Panc1 (cell line): Measurements from ENCODE around the gene CUL9. TPM values are rescaled to one million over a fixed set of nuclear protein-coding genes. Genes with fewer than 3 reads are reported as not detected.

Source experiments
- ATAC-seq: fragments of 200-7000 bp; cut with Tn5 transposase; 2 replicates; pipeline ENCODE4 v1.9.1; 2020; ENCODE audit warnings: mild to moderate bottlenecking, moderate library complexity
- BruUV-seq: library from RNA; stranded (reverse); fragments of 400-500 nt; replicated peaks from 2 replicates; lab custom pipeline; 2021; lab: Mats Ljungman, UMichigan
- CTCF ChIA-PET: fragments of 300-600 bp; sonication (Branson Sonifier 250); formaldehyde crosslinking; loops from one replicate; lab custom pipeline; 2022; ENCODE audit warnings: antibody characterized with exemption; lab: Charles Lee
- POLR2A ChIA-PET: fragments of 300-600 bp; sonication (Branson Sonifier 250); formaldehyde crosslinking; loops from one replicate; lab custom pipeline; 2022; ENCODE audit warnings: antibody characterized with exemption; lab: Charles Lee
- DNase-seq: peaks from one replicate; pipeline ENCODE4 v3.0.0-alpha.2; 2010; ENCODE audit warnings: low read depth, low spot score
- H3K27ac ChIP-seq: 2 replicates; pipeline ENCODE4 v1.5.1; 2011; ENCODE audit warnings: mild to moderate bottlenecking, low read length, inconsistent platforms
- H3K27me3 ChIP-seq: fragments of 200-500 bp; sonication (Bioruptor generic); 2 replicates; pipeline ENCODE4 v1.6.0; 2014; ENCODE audit warnings: low read length, inconsistent platforms; ENCODE audit not compliant: control insufficient read depth, insufficient read depth
- H3K36me3 ChIP-seq: fragments of 200-500 bp; sonication (Bioruptor generic); 2 replicates; pipeline ENCODE4 v1.5.1; 2014; ENCODE audit warnings: inconsistent platforms, mild to moderate bottlenecking, low read length, moderate library complexity; ENCODE audit not compliant: control insufficient read depth, insufficient read depth
- H3K4me1 ChIP-seq: 2 replicates; pipeline ENCODE4 v1.5.1; 2011; ENCODE audit warnings: inconsistent platforms, mild to moderate bottlenecking, low read length, moderate library complexity; ENCODE audit not compliant: control insufficient read depth, insufficient read depth
- H3K4me3 ChIP-seq, 2 experiments: 2 replicates each; pipeline ENCODE4 v1.5.1; 2011 to 2012; ENCODE audit warnings: low read depth in 2 of 2, low read length in 2 of 2, mild to moderate bottlenecking in 2 of 2, inconsistent platforms in 1 of 2, moderate library complexity in 1 of 2
- H3K9me3 ChIP-seq: fragments of 200-500 bp; sonication (Bioruptor generic); 2 replicates; pipeline ENCODE4 v1.5.1; 2014; ENCODE audit warnings: low read depth, mild to moderate bottlenecking, inconsistent platforms, low read length, moderate library complexity; ENCODE audit not compliant: control insufficient read depth, insufficient read depth
- POLR2AphosphoS5 ChIP-seq: IDR thresholded peaks from 2 replicates; pipeline ENCODE4 v1.6.1; 2012; ENCODE audit warnings: mild to moderate bottlenecking, low read depth, low read length, moderate library complexity
- SIN3A ChIP-seq: IDR thresholded peaks from 2 replicates; pipeline ENCODE4 v1.6.1; 2012; ENCODE audit warnings: low read depth, mild to moderate bottlenecking, low read length, moderate library complexity, borderline replicate concordance; ENCODE audit not compliant: insufficient read depth
- TCF7L2 ChIP-seq: IDR thresholded peaks from 2 replicates; pipeline ENCODE4 v1.6.1; 2011; ENCODE audit warnings: mild to moderate bottlenecking, low read depth, low read length, inconsistent platforms
- in situ Hi-C: cut with HindIII; loops from 2 replicates; pipeline ENCODE4 v1.10.0; 2016; ENCODE audit warnings: low sequenced_read_pairs, low pct_unique_long_range_greater_than_20kb
- intact Hi-C: fragments of 100-400 bp; cut with micrococcal nuclease; formaldehyde crosslinking; loops from one replicate; pipeline ENCODE4 v1.10.0; 2022; ENCODE audit not compliant: unreplicated experiment
- total RNA-seq: library from RNA; stranded (reverse); gene quantifications from one replicate; pipeline ENCODE4 v1.2.1, GENCODE V29; 2021; ENCODE audit not compliant: unreplicated experiment
- TF ChIP-seq, protein P1 (sequence below): fragments of 450-650 bp; IDR thresholded peaks from 2 replicates; pipeline ENCODE4 v1.5.1; 2017; ENCODE audit warnings: mild to moderate bottlenecking
- TF ChIP-seq, protein P2 (sequence below), 2 experiments: IDR thresholded peaks; 2 replicates each; pipeline ENCODE4 v1.6.1; 2011 to 2012; ENCODE audit warnings: low read depth in 2 of 2, control low read depth in 1 of 2, low read length in 1 of 2, mild to moderate bottlenecking in 1 of 2, moderate library complexity in 1 of 2; ENCODE audit not compliant: insufficient read depth in 1 of 2

Gene CUL9
- total RNA-seq, 1 experiment from 2014 or later: 54.3 TPM

DNA sequence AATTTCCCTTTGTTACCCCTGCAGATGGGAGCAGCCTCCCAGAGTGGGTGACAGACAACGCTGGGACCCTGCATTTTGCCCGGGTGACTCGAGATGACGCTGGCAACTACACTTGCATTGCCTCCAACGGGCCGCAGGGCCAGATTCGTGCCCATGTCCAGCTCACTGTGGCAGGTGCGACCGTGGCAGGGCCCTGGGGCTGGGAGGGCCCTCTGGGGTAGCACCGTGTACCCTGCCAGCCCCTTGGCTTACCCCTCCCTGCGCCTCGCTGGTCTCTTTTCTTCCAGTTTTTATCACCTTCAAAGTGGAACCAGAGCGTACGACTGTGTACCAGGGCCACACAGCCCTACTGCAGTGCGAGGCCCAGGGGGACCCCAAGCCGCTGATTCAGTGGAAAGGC lies 40.4 kb upstream of the CUL9 start:
- intact Hi-C loops (loop anchor here (5.0 to 10.0 kb wide), 3 partner anchors 64 to 397 kb away; partner anchors contain the start of genes PTK7 and TBCC), in situ Hi-C loops (no loop called here)
- H3K4me1 ChIP-seq: peaks cover 17% of the 10 kb centered on the region
- TF ChIP-seq, protein P1, sequence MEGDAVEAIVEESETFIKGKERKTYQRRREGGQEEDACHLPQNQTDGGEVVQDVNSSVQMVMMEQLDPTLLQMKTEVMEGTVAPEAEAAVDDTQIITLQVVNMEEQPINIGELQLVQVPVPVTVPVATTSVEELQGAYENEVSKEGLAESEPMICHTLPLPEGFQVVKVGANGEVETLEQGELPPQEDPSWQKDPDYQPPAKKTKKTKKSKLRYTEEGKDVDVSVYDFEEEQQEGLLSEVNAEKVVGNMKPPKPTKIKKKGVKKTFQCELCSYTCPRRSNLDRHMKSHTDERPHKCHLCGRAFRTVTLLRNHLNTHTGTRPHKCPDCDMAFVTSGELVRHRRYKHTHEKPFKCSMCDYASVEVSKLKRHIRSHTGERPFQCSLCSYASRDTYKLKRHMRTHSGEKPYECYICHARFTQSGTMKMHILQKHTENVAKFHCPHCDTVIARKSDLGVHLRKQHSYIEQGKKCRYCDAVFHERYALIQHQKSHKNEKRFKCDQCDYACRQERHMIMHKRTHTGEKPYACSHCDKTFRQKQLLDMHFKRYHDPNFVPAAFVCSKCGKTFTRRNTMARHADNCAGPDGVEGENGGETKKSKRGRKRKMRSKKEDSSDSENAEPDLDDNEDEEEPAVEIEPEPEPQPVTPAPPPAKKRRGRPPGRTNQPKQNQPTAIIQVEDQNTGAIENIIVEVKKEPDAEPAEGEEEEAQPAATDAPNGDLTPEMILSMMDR: no peak
- TF ChIP-seq TCF7L2 (no peak), SIN3A (no peak), POLR2AphosphoS5 (no peak)
- TF ChIP-seq, protein P2, sequence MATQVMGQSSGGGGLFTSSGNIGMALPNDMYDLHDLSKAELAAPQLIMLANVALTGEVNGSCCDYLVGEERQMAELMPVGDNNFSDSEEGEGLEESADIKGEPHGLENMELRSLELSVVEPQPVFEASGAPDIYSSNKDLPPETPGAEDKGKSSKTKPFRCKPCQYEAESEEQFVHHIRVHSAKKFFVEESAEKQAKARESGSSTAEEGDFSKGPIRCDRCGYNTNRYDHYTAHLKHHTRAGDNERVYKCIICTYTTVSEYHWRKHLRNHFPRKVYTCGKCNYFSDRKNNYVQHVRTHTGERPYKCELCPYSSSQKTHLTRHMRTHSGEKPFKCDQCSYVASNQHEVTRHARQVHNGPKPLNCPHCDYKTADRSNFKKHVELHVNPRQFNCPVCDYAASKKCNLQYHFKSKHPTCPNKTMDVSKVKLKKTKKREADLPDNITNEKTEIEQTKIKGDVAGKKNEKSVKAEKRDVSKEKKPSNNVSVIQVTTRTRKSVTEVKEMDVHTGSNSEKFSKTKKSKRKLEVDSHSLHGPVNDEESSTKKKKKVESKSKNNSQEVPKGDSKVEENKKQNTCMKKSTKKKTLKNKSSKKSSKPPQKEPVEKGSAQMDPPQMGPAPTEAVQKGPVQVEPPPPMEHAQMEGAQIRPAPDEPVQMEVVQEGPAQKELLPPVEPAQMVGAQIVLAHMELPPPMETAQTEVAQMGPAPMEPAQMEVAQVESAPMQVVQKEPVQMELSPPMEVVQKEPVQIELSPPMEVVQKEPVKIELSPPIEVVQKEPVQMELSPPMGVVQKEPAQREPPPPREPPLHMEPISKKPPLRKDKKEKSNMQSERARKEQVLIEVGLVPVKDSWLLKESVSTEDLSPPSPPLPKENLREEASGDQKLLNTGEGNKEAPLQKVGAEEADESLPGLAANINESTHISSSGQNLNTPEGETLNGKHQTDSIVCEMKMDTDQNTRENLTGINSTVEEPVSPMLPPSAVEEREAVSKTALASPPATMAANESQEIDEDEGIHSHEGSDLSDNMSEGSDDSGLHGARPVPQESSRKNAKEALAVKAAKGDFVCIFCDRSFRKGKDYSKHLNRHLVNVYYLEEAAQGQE (IDR thresholded peaks at IDR 0.05; ENCODE audit: insufficient read depth in 1 of 2, low read depth in 2 of 2, low read length in 1 of 2): no peak
- POLR2A ChIA-PET: interaction anchor here (0.5 kb wide), 1 partner anchor 212 kb away, joined by 7 read pairs; the partner anchor contains the start of gene CNPY3
- H3K4me3 ChIP-seq: no peak overlapping the region
- no peaks in the 10 kb centered on the region for H3K27me3 ChIP-seq
- ATAC-seq (no peak), DNase-seq (no peak)
- CTCF ChIA-PET: no interaction called here
- H3K36me3 ChIP-seq: no peaks in the 10 kb centered on the region
- TSS peak; percentile 19 for BruUV-seq
- H3K27ac ChIP-seq: no peak overlapping the region
- no peaks in the 10 kb centered on the region for H3K9me3 ChIP-seq

DNA sequence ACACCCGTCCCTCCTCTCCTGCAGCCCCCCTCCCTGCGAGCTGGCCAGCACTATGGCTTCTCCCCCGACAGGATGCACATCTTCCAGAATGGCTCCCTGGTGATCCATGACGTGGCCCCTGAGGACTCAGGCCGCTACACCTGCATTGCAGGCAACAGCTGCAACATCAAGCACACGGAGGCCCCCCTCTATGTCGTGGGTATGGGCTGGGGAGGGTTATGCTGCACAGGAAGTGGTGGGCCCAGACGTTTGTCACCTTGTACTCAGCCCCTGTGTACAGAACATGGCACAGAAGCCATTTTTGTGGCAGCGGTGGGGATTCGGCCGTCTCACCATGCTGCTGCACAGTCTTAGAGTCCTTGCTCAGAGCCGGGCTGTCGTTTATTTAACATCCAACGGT lies 39.9 kb upstream of the CUL9 start:
- CTCF ChIA-PET: interaction anchor here (0.6 kb wide), 1 partner anchor 213 kb away, joined by 9 read pairs; the partner anchor contains the start of gene CNPY3
- no peaks in the 10 kb centered on the region for H3K27me3 ChIP-seq
- intact Hi-C loops (loop anchor here (5.0 to 10.0 kb wide), 3 partner anchors 65 to 397 kb away; partner anchors contain the start of genes PTK7 and TBCC), in situ Hi-C loops (no loop called here)
- H3K4me1 ChIP-seq: peaks cover 17% of the 10 kb centered on the region
- H3K36me3 ChIP-seq: no peaks in the 10 kb centered on the region
- ATAC-seq (no peak), DNase-seq (no peak)
- no peak overlapping the region for H3K4me3 ChIP-seq
- POLR2A ChIA-PET: interaction anchor here (0.5 kb wide), 1 partner anchor 213 kb away, joined by 7 read pairs; the partner anchor contains the start of gene CNPY3
- BruUV-seq: no TSS peak
- H3K27ac ChIP-seq: no peak overlapping the region
- no peaks in the 10 kb centered on the region for H3K9me3 ChIP-seq
- no peak for TF ChIP-seq POLR2AphosphoS5
- TF ChIP-seq TCF7L2: no peak
- TF ChIP-seq, protein P2 (IDR thresholded peaks at IDR 0.05; ENCODE audit: insufficient read depth in 1 of 2, low read depth in 2 of 2, low read length in 1 of 2): no peak
- TF ChIP-seq, protein P1: no peak
- no peak for TF ChIP-seq SIN3A
